ENCODE results near the gene TLX2.

- TF ChIP-seq CTCF (IDR thresholded peaks at IDR 0.05) = no peak
- TF ChIP-seq POLR2A (IDR thresholded peaks at IDR 0.05) = no peak
These were observed 16.3 kb upstream of the TLX2 start for GRCh38 chr2:74497777-74498499.

All from lower leg skin (tissue), 3 donors.